Right atrium auricular region (tissue), 2 donors: ENCODE measurements around the gene KCNH1. TPM values are rescaled to one million over a fixed set of nuclear protein-coding genes. Genes with fewer than 3 reads are reported as not detected.

Experiments
- DNase-seq: peaks from one replicate; pipeline ENCODE4 v3.0.0-alpha.2; 2019; ENCODE audit warnings: low spot score
- H3K27ac ChIP-seq, 2 donors: fragments of 200-600 bp; sonication (generic); 1 replicate in 1 of 2; 2 replicates in 1 of 2; pipeline ENCODE4 v1.5.1; 2016 to 2019
- H3K27me3 ChIP-seq, 2 donors: fragments of 200-600 bp; sonication (generic); one replicate each; pipeline versions ENCODE4 v1.5.1 to v1.6.0; 2017 to 2019
- H3K36me3 ChIP-seq: fragments of 200-600 bp; sonication (generic); one replicate; pipeline ENCODE4 v1.5.1; 2016
- H3K4me1 ChIP-seq, 2 donors: fragments of 200-600 bp; sonication (generic); one replicate each; pipeline versions ENCODE4 v1.5.1 to v1.6.0; 2017 to 2019
- H3K4me3 ChIP-seq, 2 donors: fragments of 200-600 bp; sonication (generic); 1 replicate in 1 of 2; 2 replicates in 1 of 2; pipeline ENCODE4 v1.5.1; 2017 to 2019; ENCODE audit warnings: mild to moderate bottlenecking in 1 of 2, moderate library complexity in 1 of 2
- H3K9me3 ChIP-seq, 2 donors: fragments of 200-600 bp; sonication (generic); one replicate each; pipeline ENCODE4 v1.5.1; 2019
- total RNA-seq, 2 donors: library from RNA; depleted of rRNA; stranded (reverse); fragments of >200 nt; gene quantifications; one replicate each; pipeline ENCODE4 v1.1.0, GENCODE V29; 2016
- TF ChIP-seq, protein P1 (sequence below), 2 donors: fragments of 200-600 bp; sonication (generic); IDR thresholded peaks; one replicate each; pipeline ENCODE4 v1.5.1; 2019; ENCODE audit warnings: antibody characterized with exemption in 2 of 2

Gene KCNH1
- total RNA-seq, 2 donors from 2014 or later, result not detected

DNA sequence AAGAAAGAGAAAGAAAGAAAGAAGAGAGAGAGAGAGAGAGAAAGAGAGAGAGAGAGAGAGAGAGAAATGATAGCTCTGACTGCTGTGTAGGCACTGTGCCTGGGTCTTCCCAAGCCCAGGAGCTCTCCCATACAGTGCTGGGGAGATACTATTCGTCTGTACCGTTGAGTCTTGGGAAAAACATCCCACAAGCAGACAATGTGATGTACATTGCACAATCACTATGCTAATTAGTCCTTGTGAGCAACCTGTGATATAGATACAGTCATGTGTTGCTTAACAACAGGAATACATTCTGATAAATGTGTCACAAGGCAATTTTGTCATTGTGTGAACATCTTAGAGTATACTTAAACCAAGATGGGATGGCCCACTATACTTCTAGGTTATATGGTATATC is 424.2 kb downstream of the KCNH1 start:
- Histone ChIP-seq H3K9me3 (no peaks in the 10 kb centered on the region), H3K27ac (no peak overlapping the region), H3K4me3 (no peak overlapping the region), H3K4me1 (no peaks in the 10 kb centered on the region), H3K36me3 (no peaks in the 10 kb centered on the region), H3K27me3 (no peaks in the 10 kb centered on the region)
- no peak for DNase-seq
- TF ChIP-seq, protein P1, sequence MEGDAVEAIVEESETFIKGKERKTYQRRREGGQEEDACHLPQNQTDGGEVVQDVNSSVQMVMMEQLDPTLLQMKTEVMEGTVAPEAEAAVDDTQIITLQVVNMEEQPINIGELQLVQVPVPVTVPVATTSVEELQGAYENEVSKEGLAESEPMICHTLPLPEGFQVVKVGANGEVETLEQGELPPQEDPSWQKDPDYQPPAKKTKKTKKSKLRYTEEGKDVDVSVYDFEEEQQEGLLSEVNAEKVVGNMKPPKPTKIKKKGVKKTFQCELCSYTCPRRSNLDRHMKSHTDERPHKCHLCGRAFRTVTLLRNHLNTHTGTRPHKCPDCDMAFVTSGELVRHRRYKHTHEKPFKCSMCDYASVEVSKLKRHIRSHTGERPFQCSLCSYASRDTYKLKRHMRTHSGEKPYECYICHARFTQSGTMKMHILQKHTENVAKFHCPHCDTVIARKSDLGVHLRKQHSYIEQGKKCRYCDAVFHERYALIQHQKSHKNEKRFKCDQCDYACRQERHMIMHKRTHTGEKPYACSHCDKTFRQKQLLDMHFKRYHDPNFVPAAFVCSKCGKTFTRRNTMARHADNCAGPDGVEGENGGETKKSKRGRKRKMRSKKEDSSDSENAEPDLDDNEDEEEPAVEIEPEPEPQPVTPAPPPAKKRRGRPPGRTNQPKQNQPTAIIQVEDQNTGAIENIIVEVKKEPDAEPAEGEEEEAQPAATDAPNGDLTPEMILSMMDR (IDR thresholded peaks at IDR 0.05), result no peak

- Histone ChIP-seq H3K9me3 (no peaks in the 10 kb centered on the region), H3K27me3 (no peaks in the 10 kb centered on the region), H3K36me3 (no peaks in the 10 kb centered on the region), H3K4me3 (no peak overlapping the region), H3K4me1 (no peaks in the 10 kb centered on the region), H3K27ac (no peak overlapping the region)
- no peak for DNase-seq
- TF ChIP-seq, protein P1 (IDR thresholded peaks at IDR 0.05), result no peak
These were observed 426.4 kb downstream of the KCNH1 start for GRCh38 chr1:210707300-210708240.

DNA sequence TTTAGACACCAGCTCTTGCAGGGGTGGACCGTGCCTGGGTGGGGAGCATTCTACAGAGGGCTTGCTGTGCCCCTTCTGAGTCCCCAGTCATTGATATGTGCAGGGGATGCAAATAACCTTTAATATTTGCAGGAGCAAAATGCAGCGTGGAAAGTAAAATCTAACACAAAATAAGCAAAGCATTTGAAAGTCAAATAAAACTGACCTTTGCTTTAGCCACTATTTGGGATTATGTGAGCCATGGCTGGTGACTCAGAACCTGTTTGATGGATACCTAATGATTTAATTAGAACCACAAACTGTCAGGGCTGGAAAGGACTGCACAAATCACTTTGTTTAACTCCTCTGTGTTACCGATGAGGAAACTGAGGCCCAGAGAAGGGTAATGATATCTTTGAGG is 427.7 kb downstream of the KCNH1 start:
- DNase-seq, result no peak
- Histone ChIP-seq H3K4me3 (no peak overlapping the region), H3K4me1 (no peaks in the 10 kb centered on the region), H3K27ac (no peak overlapping the region), H3K36me3 (no peaks in the 10 kb centered on the region), H3K9me3 (no peaks in the 10 kb centered on the region), H3K27me3 (no peaks in the 10 kb centered on the region)
- TF ChIP-seq, protein P1 (IDR thresholded peaks at IDR 0.05), result no peak

DNA sequence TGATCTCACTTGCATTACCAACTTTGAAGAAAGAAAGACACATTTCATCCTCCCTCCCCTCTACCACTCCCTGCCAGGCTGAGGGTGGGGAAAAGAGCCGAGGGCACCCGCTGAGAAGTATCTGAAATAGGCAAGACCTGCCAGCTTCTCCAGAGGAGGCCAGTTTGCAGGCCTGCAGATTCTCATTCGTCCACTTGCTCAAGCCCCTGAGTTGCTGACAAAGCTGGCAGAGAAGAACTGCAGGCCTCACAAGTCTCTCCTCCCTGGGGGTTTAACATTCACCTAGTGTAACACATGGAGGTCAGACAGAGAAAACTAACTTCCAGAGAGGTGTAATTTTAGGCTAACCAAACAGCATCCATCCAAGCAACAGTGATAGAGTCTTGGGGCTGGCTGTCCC is 428.9 kb downstream of the KCNH1 start:
- no peak overlapping the region for H3K27ac ChIP-seq
- no peak overlapping the region for H3K4me3 ChIP-seq
- no peaks in the 10 kb centered on the region for H3K9me3 ChIP-seq
- H3K4me1 ChIP-seq, result no peaks in the 10 kb centered on the region
- no peaks in the 10 kb centered on the region for H3K27me3 ChIP-seq
- H3K36me3 ChIP-seq, result no peaks in the 10 kb centered on the region
- DNase-seq, result no peak
- TF ChIP-seq, protein P1 (IDR thresholded peaks at IDR 0.05), result no peak

DNA sequence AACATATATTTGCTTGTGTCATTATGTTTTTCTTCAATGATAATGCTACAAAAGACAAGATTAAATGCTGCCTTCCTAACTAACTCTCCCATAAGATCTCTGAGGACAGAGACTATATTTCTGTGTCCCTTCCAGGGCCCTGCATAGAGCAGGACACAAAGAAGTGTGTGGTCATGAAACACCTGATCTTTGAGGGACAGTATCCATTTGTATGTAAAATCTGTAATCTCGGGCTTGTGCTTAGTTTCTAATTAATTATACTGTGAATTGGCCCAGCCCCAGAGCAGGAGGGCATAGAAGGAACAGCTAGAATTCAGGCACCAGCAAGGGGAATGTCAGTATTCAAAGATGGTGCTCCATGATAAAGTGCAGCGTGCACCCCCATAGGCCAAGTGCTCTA is 430.4 kb downstream of the KCNH1 start:
- TF ChIP-seq, protein P1 (IDR thresholded peaks at IDR 0.05), result no peak
- Histone ChIP-seq H3K4me3 (no peak overlapping the region), H3K27me3 (no peaks in the 10 kb centered on the region), H3K27ac (no peak overlapping the region), H3K4me1 (no peaks in the 10 kb centered on the region), H3K36me3 (no peaks in the 10 kb centered on the region), H3K9me3 (no peaks in the 10 kb centered on the region)
- no peak for DNase-seq
